GM18867 (cell line): Measurements from ENCODE around the gene EEF1AKMT4.

Experiments
- ATAC-seq: cut with Tn5 transposase; IDR thresholded peaks from one replicate; pipeline ENCODE4 v1.9.1; 2021; ENCODE audit warnings: mild to moderate bottlenecking, moderate library complexity; ENCODE audit not compliant: unreplicated experiment

EEF1AKMT4 gene

GRCh38 chr3:184296616-184297015 lies 47.1 kb downstream of the EEF1AKMT4 start:
- ATAC-seq, result no peak

- peak; percentile 93 for ATAC-seq
These were observed 49.5 kb downstream of the EEF1AKMT4 start, which contains the start of gene PSMD2 for GRCh38 chr3:184298759-184299487. TSS of gene PSMD2 (plus strand) at chr3:184299241. CDS start at chr3:184299267, 26 bp downstream.

GRCh38 chr3:184299488-184300377 lies 50.3 kb downstream of the EEF1AKMT4 start:
- no peak for ATAC-seq

- no peak for ATAC-seq
These were observed 50.9 kb downstream of the EEF1AKMT4 start for GRCh38 chr3:184300378-184300720.

GRCh38 chr3:184305577-184305976 lies 56.1 kb downstream of the EEF1AKMT4 start:
- no peak for ATAC-seq

- ATAC-seq, result no peak
These were observed 57.0 kb downstream of the EEF1AKMT4 start for GRCh38 chr3:184306341-184306972.

- no peak for ATAC-seq
These were observed 58.4 kb downstream of the EEF1AKMT4 start for GRCh38 chr3:184307915-184308314.
